H1 (cell line): Measurements from ENCODE around the gene FOXD4L3. TPM values are rescaled to one million over a fixed set of nuclear protein-coding genes. Genes with fewer than 3 reads are reported as not detected.
"Not testable (repeated sequence)": the region's sequence is repeated elsewhere in the genome, so short reads cannot be mapped to it uniquely, and the experiment has no call there.

Experiments used
- CTCF ChIA-PET: fragments of 300-600 bp; sonication (Branson Sonifier 250); formaldehyde crosslinking; loops from one replicate; lab custom pipeline; 2021; ENCODE audit not compliant: partially characterized antibody; lab: Charles Lee
- POLR2A ChIA-PET: fragments of 300-600 bp; sonication (Branson Sonifier 250); formaldehyde crosslinking; loops from one replicate; lab custom pipeline; 2021; ENCODE audit warnings: inconsistent platforms; ENCODE audit not compliant: partially characterized antibody; lab: Charles Lee
- DNase-seq, 2 experiments: peaks; one replicate each; pipeline versions ENCODE4 v3.0.0 to v3.0.0-alpha.2; 2010 to 2022; ENCODE audit warnings: low spot score in 2 of 2, low read depth in 1 of 2, mixed read lengths in 1 of 2
- FAIRE-seq: peaks from 2 replicates; lab custom pipeline; 2011; peaks lifted over from hg19 to GRCh38; lab: Jason Lieb, UNC
- H2AFZ ChIP-seq: 2 replicates; pipeline ENCODE4 v1.8.1; 2012; ENCODE audit warnings: low read length, inconsistent platforms
- H2AK5ac ChIP-seq: 2 replicates; pipeline ENCODE4 v1.6.1; 2013; ENCODE audit warnings: low read depth, low read length
- H2BK120ac ChIP-seq: replicated peaks from 2 replicates; pipeline ENCODE3; 2013; ENCODE audit warnings: low read depth, low read length, inconsistent platforms
- H2BK12ac ChIP-seq: 2 replicates; pipeline ENCODE4 v1.6.1; 2013; ENCODE audit warnings: low read depth, low read length
- H2BK15ac ChIP-seq: 2 replicates; pipeline ENCODE4 v1.6.1; 2013; ENCODE audit warnings: low read length
- H2BK20ac ChIP-seq: 2 replicates; pipeline ENCODE4 v1.6.1; 2013; ENCODE audit warnings: low read length
- H2BK5ac ChIP-seq: 2 replicates; pipeline ENCODE4 v1.6.1; 2013; ENCODE audit warnings: low read depth, low read length
- H3K14ac ChIP-seq: 2 replicates; pipeline ENCODE4 v1.6.1; 2013; ENCODE audit warnings: inconsistent platforms; ENCODE audit not compliant: insufficient read length
- H3K18ac ChIP-seq: 2 replicates; pipeline ENCODE4 v1.6.1; 2013; ENCODE audit warnings: low read length; ENCODE audit errors: extremely low read depth
- H3K23ac ChIP-seq: 2 replicates; pipeline ENCODE4 v1.6.1; 2013; ENCODE audit warnings: inconsistent platforms; ENCODE audit not compliant: insufficient read length
- H3K23me2 ChIP-seq: 2 replicates; pipeline ENCODE4 v1.6.1; 2013; ENCODE audit warnings: low read depth, low read length
- H3K27ac ChIP-seq: 2 replicates; pipeline ENCODE4 v1.6.1; 2011; ENCODE audit warnings: low read depth, low read length, inconsistent platforms
- H3K27me3 ChIP-seq, 4 experiments: replicated peaks in 1 of 4; 1 replicate in 1 of 4; 2 replicates in 3 of 4; pipeline versions ENCODE4 v1.6.1 to v1.8.1; 2011 to 2013; ENCODE audit warnings: low read length in 3 of 4, mild to moderate bottlenecking in 3 of 4, inconsistent platforms in 2 of 4, mixed read lengths in 2 of 4, moderate library complexity in 1 of 4; ENCODE audit not compliant: control insufficient read depth in 3 of 4, insufficient read depth in 3 of 4; ENCODE audit errors: extremely low read depth in 1 of 4
- H3K36me3 ChIP-seq, 4 experiments: 2 replicates each; pipeline versions ENCODE4 v1.6.1 to v1.8.1; 2011 to 2013; ENCODE audit warnings: mild to moderate bottlenecking in 4 of 4, low read length in 3 of 4, moderate library complexity in 2 of 4, control low read depth in 1 of 4, inconsistent platforms in 1 of 4; ENCODE audit not compliant: insufficient read depth in 4 of 4, control insufficient read depth in 2 of 4
- H3K4ac ChIP-seq: replicated peaks from 2 replicates; pipeline ENCODE3; 2013; ENCODE audit warnings: low read length, low read depth, mixed read lengths, inconsistent platforms; ENCODE audit not compliant: insufficient read length
- H3K4me1 ChIP-seq, 4 experiments: replicated peaks in 1 of 4; 1 replicate in 1 of 4; 2 replicates in 3 of 4; pipeline versions ENCODE4 v1.6.1 to v1.8.1; 2011 to 2013; ENCODE audit warnings: low read length in 3 of 4, inconsistent platforms in 2 of 4, mixed read lengths in 1 of 4; ENCODE audit not compliant: insufficient read depth in 4 of 4, control insufficient read depth in 3 of 4
- H3K4me2 ChIP-seq, 2 experiments: 2 replicates each; pipeline versions ENCODE4 v1.6.1 to v1.8.1; 2011 to 2013; ENCODE audit warnings: low read depth in 2 of 2, low read length in 2 of 2, control low read depth in 1 of 2, inconsistent platforms in 1 of 2, mild to moderate bottlenecking in 1 of 2; ENCODE audit not compliant: insufficient read depth in 1 of 2
- H3K4me3 ChIP-seq, 4 experiments: fragments of 200-600, 300-600 bp in 1 of 4; sonication (generic), shearing (Covaris generic), sonication (Bioruptor Twin) in 1 of 4; 2 replicates each; pipeline versions ENCODE4 v1.5.1 to v1.8.1; 2011 to 2016; ENCODE audit warnings: low read length in 4 of 4, low read depth in 3 of 4, control low read depth in 2 of 4, inconsistent platforms in 2 of 4, mild to moderate bottlenecking in 2 of 4, mixed read lengths in 1 of 4, moderate library complexity in 1 of 4; ENCODE audit not compliant: insufficient read depth in 2 of 4; ENCODE audit errors: extremely low read depth in 1 of 4
- H3K56ac ChIP-seq: replicated peaks from 2 replicates; pipeline ENCODE3; 2013; ENCODE audit warnings: low read depth, mild to moderate bottlenecking, mixed read lengths, low read length, inconsistent platforms; ENCODE audit not compliant: insufficient read length
- H3K79me1 ChIP-seq: 2 replicates; pipeline ENCODE4 v1.6.1; 2013; ENCODE audit warnings: low read depth, low read length, control low read depth
- H3K79me2 ChIP-seq, 2 experiments: 2 replicates each; pipeline versions ENCODE4 v1.6.1 to v1.8.1; 2012 to 2013; ENCODE audit warnings: low read length in 2 of 2, mild to moderate bottlenecking in 2 of 2, inconsistent platforms in 1 of 2; ENCODE audit not compliant: insufficient read depth in 2 of 2, control insufficient read depth in 1 of 2
- H3K9ac ChIP-seq, 4 experiments: replicated peaks in 1 of 4; 1 replicate in 1 of 4; 2 replicates in 3 of 4; pipeline versions ENCODE4 v1.6.1 to v1.8.1; 2011 to 2013; ENCODE audit warnings: low read depth in 3 of 4, low read length in 3 of 4, control low read depth in 2 of 4, mild to moderate bottlenecking in 2 of 4, moderate library complexity in 2 of 4, inconsistent platforms in 1 of 4; ENCODE audit errors: extremely low read depth in 1 of 4
- H3K9me3 ChIP-seq, 2 experiments: 2 replicates each; pipeline versions ENCODE4 v1.6.1 to v1.8.1; 2012 to 2013; ENCODE audit warnings: mild to moderate bottlenecking in 2 of 2, moderate library complexity in 2 of 2, control low read depth in 1 of 2, inconsistent platforms in 1 of 2, low read depth in 1 of 2, low read length in 1 of 2, mixed read lengths in 1 of 2; ENCODE audit not compliant: insufficient read depth in 2 of 2
- H4K20me1 ChIP-seq, 2 experiments: replicated peaks in 1 of 2; 2 replicates each; pipeline versions ENCODE3 to v1.8.1; 2011 to 2013; ENCODE audit warnings: inconsistent platforms in 2 of 2, low read length in 2 of 2, mild to moderate bottlenecking in 1 of 2; ENCODE audit not compliant: insufficient read depth in 2 of 2, control insufficient read depth in 1 of 2
- H4K5ac ChIP-seq: 2 replicates; pipeline ENCODE4 v1.6.1; 2013; ENCODE audit warnings: low read length, low read depth, mixed read lengths, inconsistent platforms; ENCODE audit not compliant: insufficient read length
- H4K8ac ChIP-seq: 2 replicates; pipeline ENCODE4 v1.8.0; 2013; ENCODE audit warnings: mild to moderate bottlenecking, moderate library complexity, low read length, inconsistent platforms; ENCODE audit not compliant: insufficient read depth; ENCODE audit errors: extremely low read depth
- H4K91ac ChIP-seq: replicated peaks from 2 replicates; pipeline ENCODE3; 2013; ENCODE audit warnings: low read length, mixed read lengths, inconsistent platforms; ENCODE audit not compliant: insufficient read length
- WGBS, 2 experiments: shearing (Covaris generic) in 1 of 2; methylation state at CpG; one replicate each; pipeline versions ENCODE4 v1.1.6 to v1.1.7; 2013 to 2015; ENCODE audit warnings: low lambda C conversion rate in 2 of 2, mixed read lengths in 2 of 2, inconsistent platforms in 1 of 2, low coverage in 1 of 2, missing lambda C conversion rate in 1 of 2; ENCODE audit not compliant: insufficient replicate concordance in 2 of 2, insufficient coverage in 1 of 2, insufficient read length in 1 of 2; ENCODE audit errors: extremely low coverage in 1 of 2, missing lambda C conversion rate in 1 of 2; 5-methylcytosine and 5-hydroxymethylcytosine counted together
- polyA plus RNA-seq, 7 experiments: library from polyadenylated mRNA; depleted of rRNA in 3 of 7; stranded (reverse) in 5 of 7; unstranded in 2 of 7; fragments of >200 nt in 5 of 7; fragments of 200-250 nt in 2 of 7; gene quantifications; 1 replicate in 5 of 7; 2 replicates in 1 of 7; 4 replicates in 1 of 7; pipeline versions ENCODE4 v1.2.1 to v1.2.3, GENCODE V29; 2011 to 2013; ENCODE audit warnings: missing spikeins in 2 of 7, mixed read lengths in 2 of 7
- total RNA-seq: library from RNA; stranded (reverse); fragmentation: NEBNext Ultra II Directional; extraction: Animal tissue kit (Norgen Biotek cat#: 25700); gene quantifications from 2 replicates; pipeline ENCODE4 v1.2.1, GENCODE V29; 2021

The FOXD4L3 gene
- total and polyA plus RNA-seq, 2 of the 8 experiments (the other 6 are each of a cell fraction or from before 2014, with no cell fraction given), result not detected

DNA sequence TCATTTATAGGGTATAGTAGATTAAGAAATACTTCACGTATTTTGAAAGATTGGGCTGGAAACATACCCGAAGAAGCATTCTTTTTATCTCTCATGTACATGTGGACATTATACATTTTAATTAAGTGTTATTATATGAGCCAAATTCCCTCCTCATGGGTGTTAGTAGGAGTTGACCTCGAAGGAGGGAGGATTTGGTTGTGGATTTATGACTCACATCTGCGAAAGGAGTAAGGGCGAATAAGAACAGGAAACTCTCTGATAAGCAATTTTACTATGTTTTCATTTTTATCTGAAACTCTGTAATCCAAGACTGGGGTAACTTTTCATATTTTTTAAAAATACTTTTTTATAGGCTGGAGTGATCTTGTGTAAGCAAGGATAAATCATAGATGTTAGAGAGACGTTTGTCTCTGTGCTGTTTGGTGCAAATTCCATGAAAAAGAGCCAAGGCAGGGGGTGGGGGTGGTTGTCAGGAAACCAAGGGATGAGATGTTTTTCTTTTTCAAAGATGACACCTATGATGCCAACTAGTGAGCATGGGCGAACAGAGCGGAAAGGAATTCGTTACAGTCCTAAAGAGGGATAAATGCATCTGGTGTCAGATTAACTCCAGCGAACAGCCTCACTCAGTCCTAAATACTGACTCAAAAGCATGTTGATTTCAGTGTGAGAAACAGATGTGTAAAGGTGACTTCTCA is 34.1 kb downstream of the FOXD4L3 start:
- 75% methylated on average over 5 of the region's 10 CpGs; no CpG with 5 or more reads in 1 of the 2 experiments for WGBS, 2 experiments
- not testable (repeated sequence) for H3K36me3 ChIP-seq

DNA sequence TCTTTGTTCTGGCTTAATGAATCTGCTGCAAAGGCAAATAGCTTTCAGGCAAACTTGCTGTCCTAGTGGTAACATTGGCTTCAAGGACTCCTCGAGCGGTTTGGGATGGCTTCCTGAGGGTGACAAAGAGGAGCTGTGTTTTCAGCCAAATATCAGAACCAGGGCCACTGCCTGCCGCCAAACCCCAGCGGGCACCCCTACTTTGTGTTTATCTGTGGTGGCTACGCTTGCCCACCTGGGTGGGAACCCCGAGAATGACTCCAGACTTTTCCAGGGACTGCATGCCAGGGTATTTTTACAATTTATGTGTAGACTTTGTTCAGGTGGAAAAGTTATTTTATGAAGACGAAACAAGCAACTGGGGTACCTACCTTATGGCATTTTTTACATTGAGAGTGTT is 35.3 kb downstream of the FOXD4L3 start:
- H2BK120ac ChIP-seq, H3K4me1 ChIP-seq, H3K23me2 ChIP-seq, H3K4me3 ChIP-seq, H3K79me1 ChIP-seq, H2BK5ac ChIP-seq, H2BK12ac ChIP-seq, H3K23ac ChIP-seq, H3K4ac ChIP-seq, FAIRE-seq, H4K20me1 ChIP-seq, H3K56ac ChIP-seq, CTCF ChIA-PET, H3K4me2 ChIP-seq, H3K79me2 ChIP-seq, DNase-seq, POLR2A ChIA-PET, H4K5ac ChIP-seq, H3K18ac ChIP-seq, H3K9ac ChIP-seq, H2AK5ac ChIP-seq, H3K27ac ChIP-seq, H2AFZ ChIP-seq, H4K8ac ChIP-seq, H2BK15ac ChIP-seq, H3K9me3 ChIP-seq, H3K27me3 ChIP-seq, H3K14ac ChIP-seq, H3K36me3 ChIP-seq, H4K91ac ChIP-seq, H2BK20ac ChIP-seq: not testable (repeated sequence)
- WGBS, 2 experiments, result 83% methylated on average over 7 of the region's 7 CpGs; no CpG with 5 or more reads in 1 of the 2 experiments

More for the DNA sequence above, 34.1 kb downstream of the FOXD4L3 start:
- H4K8ac ChIP-seq, CTCF ChIA-PET, H3K9ac ChIP-seq, H3K4ac ChIP-seq, H4K20me1 ChIP-seq, H3K27ac ChIP-seq, H3K56ac ChIP-seq, H3K4me1 ChIP-seq, H2BK5ac ChIP-seq, H3K14ac ChIP-seq, POLR2A ChIA-PET, H3K79me1 ChIP-seq, H4K5ac ChIP-seq, H2BK20ac ChIP-seq, H3K79me2 ChIP-seq, H3K23me2 ChIP-seq, H2BK12ac ChIP-seq, H3K4me2 ChIP-seq, H2BK15ac ChIP-seq, H3K27me3 ChIP-seq, H3K23ac ChIP-seq, H2AFZ ChIP-seq, H4K91ac ChIP-seq, H3K18ac ChIP-seq, H2AK5ac ChIP-seq, FAIRE-seq, H3K9me3 ChIP-seq, DNase-seq, H2BK120ac ChIP-seq, H3K4me3 ChIP-seq: not testable (repeated sequence)
